Karpas-422 (cell line): ENCODE data around the gene KY. TPM values are rescaled to one million over a fixed set of nuclear protein-coding genes. Genes with fewer than 3 reads are reported as not detected.
"Not testable (repeated sequence)": the region's sequence is repeated elsewhere in the genome, so short reads cannot be mapped to it uniquely, and the experiment has no call there.

Experiments used
- DNase-seq: peaks from one replicate; pipeline ENCODE4 v3.0.0-alpha.2; 2015
- H2AFZ ChIP-seq: fragments of 200-600 bp; sonication (generic); 2 replicates; pipeline ENCODE4 v1.6.1; 2014; ENCODE audit warnings: antibody characterized with exemption, low read length, mixed read lengths
- H3K27ac ChIP-seq: fragments of 200-600 bp; sonication (generic); 2 replicates; pipeline ENCODE4 v1.5.1; 2014; ENCODE audit warnings: mild to moderate bottlenecking, low read length, moderate library complexity
- H3K27me3 ChIP-seq: fragments of 200-600 bp; sonication (generic); 2 replicates; pipeline ENCODE4 v1.6.1; 2014; ENCODE audit warnings: low read length, mixed read lengths
- H3K36me3 ChIP-seq: fragments of 200-600 bp; sonication (generic); 2 replicates; pipeline ENCODE4 v1.6.1; 2014; ENCODE audit warnings: low read length, mixed read lengths; ENCODE audit not compliant: insufficient read depth
- H3K4me1 ChIP-seq: fragments of 200-600 bp; sonication (generic); 2 replicates; pipeline ENCODE4 v1.6.1; 2014; ENCODE audit warnings: mild to moderate bottlenecking, low read length, mixed read lengths
- H3K4me2 ChIP-seq: fragments of 200-600 bp; sonication (generic); 2 replicates; pipeline ENCODE4 v1.6.1; 2014; ENCODE audit warnings: low read length, low read depth, mild to moderate bottlenecking; ENCODE audit not compliant: poor library complexity, severe bottlenecking
- H3K4me3 ChIP-seq: fragments of 200-600 bp; sonication (generic); 2 replicates; pipeline ENCODE4 v1.5.1; 2014; ENCODE audit warnings: mild to moderate bottlenecking, antibody characterized with exemption, low read length, mixed read lengths
- H3K79me2 ChIP-seq: fragments of 200-600 bp; sonication (generic); 2 replicates; pipeline ENCODE4 v1.6.1; 2014; ENCODE audit warnings: mild to moderate bottlenecking, low read length, mixed read lengths
- H3K9ac ChIP-seq: fragments of 200-600 bp; sonication (generic); 2 replicates; pipeline ENCODE4 v1.6.0; 2014; ENCODE audit warnings: low read length
- H3K9me2 ChIP-seq: fragments of 200-600 bp; sonication (generic), shearing (Covaris generic); replicated peaks from 2 replicates; pipeline ENCODE4 v1.6.0; 2014; ENCODE audit warnings: mild to moderate bottlenecking, low read length, moderate library complexity; ENCODE audit not compliant: insufficient read depth
- H3K9me3 ChIP-seq: fragments of 300-700, 200-600 bp; sonication (generic); 2 replicates; pipeline ENCODE4 v1.6.1; 2014; ENCODE audit warnings: low read length, mixed read lengths
- H4K20me1 ChIP-seq: fragments of 200-600 bp; sonication (generic); 2 replicates; pipeline ENCODE4 v1.6.1; 2014; ENCODE audit warnings: mild to moderate bottlenecking, antibody characterized with exemption, low read length, low read depth; ENCODE audit not compliant: insufficient read depth
- total RNA-seq: library from RNA; depleted of rRNA; stranded (reverse); fragments of >200 nt; shearing (Covaris generic); gene quantifications from 2 replicates; pipeline ENCODE4 v1.2.3, GENCODE V29; 2014; ENCODE audit warnings: low replicate concordance

Gene KY
- total RNA-seq, 1 experiment from 2014 or later, result not detected

- H3K4me3 ChIP-seq, result no peak overlapping the region
- H3K27me3 ChIP-seq, result no peaks in the 10 kb centered on the region
- H3K4me1 ChIP-seq, result no peaks in the 10 kb centered on the region
- H3K27ac ChIP-seq, result no peak overlapping the region
- H3K9ac ChIP-seq, result no peak overlapping the region
- no peak overlapping the region for H2AFZ ChIP-seq
- no peaks in the 10 kb centered on the region for H3K36me3 ChIP-seq
- no peaks in the 10 kb centered on the region for H3K9me3 ChIP-seq
- DNase-seq, result no peak
- H4K20me1 ChIP-seq, result no peaks in the 10 kb centered on the region
- no peak overlapping the region for H3K4me2 ChIP-seq
- H3K79me2 ChIP-seq, result no peaks in the 10 kb centered on the region
- H3K9me2 ChIP-seq, result no peaks in the 10 kb centered on the region
Observed at GRCh38 chr3:134601539-134602439, 49.0 kb downstream of the KY start.

GRCh38 chr3:134600685-134601463, 49.9 kb downstream of the KY start:
- no peak overlapping the region for H2AFZ ChIP-seq
- peak overlapping the region; percentile 55 for H3K4me2 ChIP-seq
- H3K36me3 ChIP-seq, result no peaks in the 10 kb centered on the region
- no peaks in the 10 kb centered on the region for H3K4me1 ChIP-seq
- H3K9me2 ChIP-seq, result no peaks in the 10 kb centered on the region
- no peak overlapping the region for H3K9ac ChIP-seq
- H3K9me3 ChIP-seq, result no peaks in the 10 kb centered on the region
- no peak overlapping the region for H3K4me3 ChIP-seq
- H3K79me2 ChIP-seq, result no peaks in the 10 kb centered on the region
- H3K27ac ChIP-seq, result no peak overlapping the region
- no peaks in the 10 kb centered on the region for H3K27me3 ChIP-seq
- DNase-seq, result peak; percentile 87
- H4K20me1 ChIP-seq, result no peaks in the 10 kb centered on the region

- H2AFZ ChIP-seq, result no peak overlapping the region
- no peaks in the 10 kb centered on the region for H3K9me2 ChIP-seq
- H3K27ac ChIP-seq, result no peak overlapping the region
- H3K9me3 ChIP-seq, result no peaks in the 10 kb centered on the region
- no peak for DNase-seq
- H3K4me1 ChIP-seq, result no peaks in the 10 kb centered on the region
- no peaks in the 10 kb centered on the region for H3K27me3 ChIP-seq
- H3K79me2 ChIP-seq, result no peaks in the 10 kb centered on the region
- no peaks in the 10 kb centered on the region for H4K20me1 ChIP-seq
- H3K36me3 ChIP-seq, result no peaks in the 10 kb centered on the region
- no peak overlapping the region for H3K9ac ChIP-seq
- H3K4me2 ChIP-seq, result no peak overlapping the region
- H3K4me3 ChIP-seq, result no peak overlapping the region
Observed at GRCh38 chr3:134600206-134600605, 50.6 kb downstream of the KY start.

- no peak overlapping the region for H3K4me3 ChIP-seq
- no peaks in the 10 kb centered on the region for H3K27me3 ChIP-seq
- H3K79me2 ChIP-seq, result no peaks in the 10 kb centered on the region
- no peaks in the 10 kb centered on the region for H3K9me2 ChIP-seq
- DNase-seq, result no peak
- no peak overlapping the region for H3K27ac ChIP-seq
- H3K9ac ChIP-seq, result no peak overlapping the region
- H3K4me2 ChIP-seq, result no peak overlapping the region
- H3K9me3 ChIP-seq, result no peaks in the 10 kb centered on the region
- no peaks in the 10 kb centered on the region for H3K4me1 ChIP-seq
- H4K20me1 ChIP-seq, result no peaks in the 10 kb centered on the region
- H2AFZ ChIP-seq, result no peak overlapping the region
- H3K36me3 ChIP-seq, result no peaks in the 10 kb centered on the region
Observed at GRCh38 chr3:134598763-134599545, 51.9 kb downstream of the KY start.

- H3K4me3 ChIP-seq, result no peak overlapping the region
- H3K4me1 ChIP-seq, result no peaks in the 10 kb centered on the region
- H2AFZ ChIP-seq, result no peak overlapping the region
- no peaks in the 10 kb centered on the region for H4K20me1 ChIP-seq
- H3K4me2 ChIP-seq, result no peak overlapping the region
- H3K9me2 ChIP-seq, result no peaks in the 10 kb centered on the region
- H3K9ac ChIP-seq, result no peak overlapping the region
- no peaks in the 10 kb centered on the region for H3K79me2 ChIP-seq
- no peak for DNase-seq
- no peaks in the 10 kb centered on the region for H3K36me3 ChIP-seq
- no peak overlapping the region for H3K27ac ChIP-seq
- no peaks in the 10 kb centered on the region for H3K27me3 ChIP-seq
- no peaks in the 10 kb centered on the region for H3K9me3 ChIP-seq
Observed at GRCh38 chr3:134597390-134597970, 53.3 kb downstream of the KY start.

GRCh38 chr3:134594986-134595385, 55.8 kb downstream of the KY start:
- H3K79me2 ChIP-seq, H2AFZ ChIP-seq, DNase-seq: not testable (repeated sequence)

GRCh38 chr3:134594331-134594741, 56.5 kb downstream of the KY start:
- Histone ChIP-seq H3K9me2 (no peaks in the 10 kb centered on the region), H3K9me3 (no peaks in the 10 kb centered on the region), H3K36me3 (no peaks in the 10 kb centered on the region), H3K4me3 (no peak overlapping the region), H3K4me2 (no peak overlapping the region), H3K27me3 (no peaks in the 10 kb centered on the region), H3K9ac (no peak overlapping the region), H4K20me1 (no peaks in the 10 kb centered on the region), H3K27ac (no peak overlapping the region), H2AFZ (no peak overlapping the region), H3K79me2 (no peaks in the 10 kb centered on the region), H3K4me1 (no peaks in the 10 kb centered on the region)
- DNase-seq, result no peak

More at GRCh38 chr3:134594986-134595385, 55.8 kb downstream of the KY start:
- H4K20me1 ChIP-seq, H3K27me3 ChIP-seq, H3K27ac ChIP-seq, H3K9me2 ChIP-seq, H3K9me3 ChIP-seq, H3K36me3 ChIP-seq, H3K4me1 ChIP-seq, H3K4me2 ChIP-seq, H3K9ac ChIP-seq, H3K4me3 ChIP-seq: not testable (repeated sequence)
